C1 segment of cervical spinal cord (tissue), 14 donors: Measurements from ENCODE around the gene ABCA1.
"Not testable (repeated sequence)": the region's sequence is repeated elsewhere in the genome, so short reads cannot be mapped to it uniquely, and the experiment has no call there.

Source experiments
- DNase-seq, 14 donors: peaks; one replicate each; lab custom pipeline; 2025; lab: John Stamatoyannopoulos, UW

ABCA1 gene

DNA sequence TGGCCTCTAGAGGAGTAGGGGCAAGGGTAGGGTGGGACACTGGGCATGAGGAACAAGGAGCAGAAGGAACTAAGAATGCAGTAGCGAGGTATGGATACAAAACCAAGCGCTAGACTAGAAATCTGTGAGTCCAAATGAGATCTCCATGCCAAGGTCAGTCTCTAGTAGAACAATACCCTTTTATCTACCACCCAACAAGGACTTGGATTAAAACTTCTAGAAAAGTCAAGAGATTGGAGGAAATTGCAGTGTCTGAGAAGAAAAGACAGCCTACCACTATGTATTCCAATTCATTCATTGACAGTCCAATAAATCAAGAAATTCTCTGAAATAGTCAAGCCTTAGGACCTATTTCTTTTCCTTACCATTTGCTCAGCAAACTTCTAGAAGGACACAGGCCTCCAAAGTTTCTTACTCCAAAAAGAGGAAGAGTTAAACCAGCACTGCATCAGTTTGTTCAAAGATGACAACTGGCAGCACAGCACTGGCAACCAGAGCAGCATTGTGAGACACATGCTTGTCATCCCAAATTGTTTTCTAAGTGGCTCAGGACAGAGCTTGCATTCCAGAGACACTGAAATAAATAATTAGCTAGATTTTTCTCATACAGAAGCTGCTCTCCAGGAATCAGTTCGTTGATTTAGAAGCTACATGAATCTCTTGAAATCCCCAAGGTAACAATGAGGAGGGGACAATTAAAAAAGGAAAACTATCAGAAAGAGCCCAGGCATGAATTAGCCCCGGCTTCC, 22.6 kb downstream of the ABCA1 start:
- DNase-seq, result no peak

- peak in 1 of 14 donors; percentile 22 for DNase-seq
Observed at GRCh38 chr9:104903609-104904008, 24.3 kb downstream of the ABCA1 start.

- DNase-seq, result no peak
Observed at GRCh38 chr9:104900871-104901270, 27.1 kb downstream of the ABCA1 start.

DNA sequence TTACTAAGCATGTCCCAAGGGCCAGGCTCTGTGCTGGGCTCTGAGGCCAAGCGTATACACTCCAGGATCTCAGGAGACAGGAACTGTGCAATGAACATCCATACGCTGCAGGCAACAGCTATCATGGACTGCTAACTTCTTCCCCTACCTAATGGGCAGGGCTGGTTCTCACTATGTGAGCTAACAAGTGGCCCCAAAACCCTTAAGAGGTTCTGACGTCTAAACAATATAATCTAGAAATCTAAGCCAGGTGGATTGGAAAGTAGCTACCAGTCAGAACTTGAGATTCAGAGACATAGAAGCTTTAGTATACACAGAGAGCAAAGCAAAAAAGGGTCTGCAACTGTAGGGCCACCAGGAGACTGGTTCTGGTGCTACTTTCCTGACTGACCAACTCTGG, 27.6 kb downstream of the ABCA1 start:
- DNase-seq, result no peak

DNA sequence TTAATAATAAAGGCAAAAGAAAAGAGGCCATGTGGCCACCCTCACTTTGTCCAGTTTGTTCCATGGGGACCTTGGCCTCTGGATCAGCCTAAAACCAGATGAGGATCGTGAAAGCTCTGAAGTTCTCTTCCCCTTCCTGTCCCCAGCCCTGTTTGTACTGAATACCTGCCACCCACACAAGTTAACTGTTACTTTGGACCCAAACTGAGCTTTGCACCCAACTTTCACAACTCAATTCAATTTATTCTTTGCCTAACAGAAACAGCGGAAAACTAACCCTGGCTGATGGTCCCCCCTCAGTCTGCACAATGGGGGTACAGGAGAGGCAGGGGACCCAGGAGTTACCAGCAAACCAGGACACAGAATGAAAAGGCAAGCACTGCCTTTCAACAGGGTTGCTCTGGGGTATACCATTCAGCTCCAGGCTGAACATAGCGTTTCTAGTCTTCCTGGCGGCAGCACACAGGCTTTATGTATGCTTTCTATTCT, 28.2 kb downstream of the ABCA1 start:
- no peak for DNase-seq

DNA sequence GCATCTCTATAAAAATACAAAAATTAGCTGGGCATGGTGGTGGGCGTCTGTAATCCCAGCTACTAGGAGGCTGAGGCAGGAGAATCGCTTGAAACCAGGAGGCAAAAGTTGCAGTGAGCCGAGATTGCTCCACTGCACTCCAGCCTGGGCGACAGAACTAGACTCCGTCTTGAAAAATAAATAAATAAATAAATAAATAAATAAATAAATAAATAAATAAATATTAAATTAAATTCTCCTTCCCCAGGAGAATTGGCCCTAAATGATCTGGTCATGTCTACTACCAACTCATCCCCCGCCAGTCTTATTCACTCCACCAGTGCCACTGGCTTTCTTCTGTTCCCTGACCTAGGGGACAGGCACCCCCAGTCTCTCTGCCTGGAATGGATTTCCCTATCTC, 29.6 kb downstream of the ABCA1 start:
- DNase-seq, result not testable (repeated sequence)

- DNase-seq, result no peak
Observed at GRCh38 chr9:104896131-104896530, 31.8 kb downstream of the ABCA1 start.

- DNase-seq, result no peak
Observed at GRCh38 chr9:104895572-104895971, 32.4 kb downstream of the ABCA1 start.

GRCh38 chr9:104892701-104893100, 35.3 kb downstream of the ABCA1 start:
- DNase-seq, result no peak

DNA sequence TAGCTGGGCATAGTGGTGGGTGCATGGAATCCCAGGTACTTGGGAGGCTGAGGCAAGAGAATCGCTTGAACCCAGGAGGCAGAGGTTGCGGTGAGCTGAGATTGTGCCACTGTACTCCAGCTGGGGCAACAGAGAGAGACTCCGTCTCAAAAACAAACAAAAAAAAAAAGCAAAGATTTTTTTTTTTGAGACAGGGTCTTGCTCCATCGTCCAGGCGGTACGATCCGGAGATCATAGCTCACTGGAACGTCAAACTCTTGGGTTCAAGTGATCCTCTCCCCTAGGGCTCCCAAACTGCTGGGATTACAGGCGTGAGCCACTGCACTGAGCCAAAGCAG, 37.6 kb downstream of the ABCA1 start:
- DNase-seq, result no peak

GRCh38 chr9:104885818-104886709, 41.9 kb downstream of the ABCA1 start:
- no peak for DNase-seq

DNA sequence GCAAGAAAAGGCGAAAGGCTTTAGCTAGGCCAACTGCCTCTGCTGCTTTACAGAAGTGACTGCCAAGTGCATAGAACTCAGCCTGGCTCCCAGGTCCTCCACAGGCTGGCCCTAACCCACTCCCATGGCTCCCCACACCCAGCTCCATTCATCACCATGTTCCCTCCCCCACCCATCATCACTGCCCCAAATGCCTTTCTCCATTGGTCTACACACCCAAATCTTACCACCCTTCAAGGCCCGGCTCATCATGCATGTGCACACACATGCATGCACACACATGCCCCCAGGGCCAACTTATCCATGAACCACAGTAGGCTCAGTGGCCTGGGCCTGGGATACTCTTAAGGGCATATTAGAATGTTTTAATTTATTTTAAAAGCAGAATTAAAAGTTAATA, 44.8 kb downstream of the ABCA1 start:
- DNase-seq, result no peak

GRCh38 chr9:104882566-104882965, 45.4 kb downstream of the ABCA1 start:
- DNase-seq, result no peak

GRCh38 chr9:104882086-104882485, 45.9 kb downstream of the ABCA1 start:
- DNase-seq, result peak in 1 of 14 donors; percentile 26

DNA sequence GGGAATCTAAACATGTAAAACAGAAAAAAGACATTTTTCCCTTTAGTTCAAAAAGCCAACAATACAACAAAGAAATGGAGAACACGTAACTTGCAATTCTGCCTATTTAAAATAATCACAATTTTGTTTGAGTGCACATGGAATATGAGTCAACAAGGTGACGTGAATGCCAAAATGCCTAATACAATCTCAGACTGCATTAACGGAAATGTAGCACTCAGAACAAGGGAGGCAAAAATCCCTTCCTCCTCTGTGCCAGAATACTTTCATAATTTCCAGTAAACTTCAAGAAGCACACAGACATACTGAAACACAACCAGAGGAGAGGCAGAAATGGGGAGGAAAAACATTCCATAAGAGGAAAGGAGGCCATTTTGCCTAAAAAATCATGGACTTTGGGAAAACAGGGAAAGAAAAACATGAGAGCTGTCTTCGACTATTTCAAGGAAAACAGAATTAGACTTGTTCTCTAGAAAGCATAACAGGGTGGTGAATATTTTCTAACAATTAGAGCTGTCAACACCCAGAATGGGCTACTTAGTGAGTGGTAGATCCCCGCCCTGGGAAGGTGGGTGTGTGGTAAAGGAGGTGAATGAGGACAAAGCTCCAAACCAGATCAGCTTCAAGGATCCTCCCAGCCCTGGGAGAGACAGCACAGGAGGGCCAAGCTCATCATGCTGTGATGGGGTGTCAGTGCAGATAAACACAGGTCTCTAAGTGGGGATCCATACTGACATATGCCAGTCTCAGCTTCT, 48.2 kb downstream of the ABCA1 start:
- no peak for DNase-seq

DNA sequence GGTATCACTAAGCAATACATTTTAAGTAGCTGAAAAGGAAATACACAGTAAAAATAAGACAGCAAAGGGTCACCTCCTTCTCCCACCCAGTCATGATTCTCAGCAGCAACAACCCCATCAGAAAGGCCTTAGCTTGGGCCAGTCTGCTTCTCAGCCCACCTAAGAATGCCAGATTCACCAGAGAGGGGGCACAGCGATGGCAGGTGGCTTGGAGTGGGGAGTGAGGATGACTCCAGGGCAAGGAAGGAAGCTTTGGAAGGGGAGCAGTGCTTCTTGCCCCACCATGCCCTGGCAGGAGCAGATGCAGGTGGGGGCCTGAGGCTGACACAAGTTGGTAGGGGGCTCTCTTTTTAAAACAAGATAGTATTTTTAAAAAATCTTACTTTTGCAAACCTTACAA, 51.4 kb downstream of the ABCA1 start:
- no peak for DNase-seq

GRCh38 chr9:104875897-104876296, 52.1 kb downstream of the ABCA1 start:
- DNase-seq, result no peak

GRCh38 chr9:104875320-104875719, 52.6 kb downstream of the ABCA1 start:
- DNase-seq, result no peak

DNA sequence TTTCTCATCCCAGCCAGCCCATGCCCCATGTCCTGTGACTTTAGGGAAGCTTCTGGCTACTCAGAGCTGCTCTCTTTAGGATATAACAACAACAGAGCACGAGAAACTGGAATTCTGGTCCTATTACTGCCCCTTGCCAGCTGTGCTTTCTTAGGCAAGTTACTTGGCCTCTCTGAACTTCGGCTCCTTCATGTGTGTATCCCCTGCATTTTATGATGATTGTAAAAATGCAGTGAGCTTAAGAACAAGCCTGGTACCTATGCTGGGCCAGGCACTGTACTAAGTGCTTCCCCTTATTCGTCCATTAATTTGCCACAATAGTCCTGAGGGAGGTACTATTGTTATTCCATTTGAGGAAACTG, 54.5 kb downstream of the ABCA1 start:
- peak in 2 of 14 donors; percentile 17 to 37 for DNase-seq

- DNase-seq, result peak in 8 of 14 donors; percentile 8 to 78 (median 26)
Observed at GRCh38 chr9:104872656-104873488, 55.1 kb downstream of the ABCA1 start.

GRCh38 chr9:104871961-104872527, 55.9 kb downstream of the ABCA1 start:
- no peak for DNase-seq
